ENCODE measurements around the gene QKI.

Gene QKI

GRCh38 chr6:163483107-163483506 is 68.6 kb downstream of the QKI start:
- no peak overlapping the region for H3K4me3 ChIP-seq (ENCODE audit: low read depth, low read length)
- no peak for TF ChIP-seq CTCF (IDR thresholded peaks at IDR 0.05; ENCODE audit: borderline replicate concordance, insufficient read depth, low read depth, low read length)

GRCh38 chr6:163485388-163485851 is 70.9 kb downstream of the QKI start:
- no peak for TF ChIP-seq CTCF (IDR thresholded peaks at IDR 0.05; ENCODE audit: borderline replicate concordance, insufficient read depth, low read depth, low read length)

GRCh38 chr6:163486821-163487220 is 72.3 kb downstream of the QKI start:
- no peak for TF ChIP-seq CTCF (IDR thresholded peaks at IDR 0.05; ENCODE audit: borderline replicate concordance, insufficient read depth, low read depth, low read length)
- no peak overlapping the region for H3K4me3 ChIP-seq (ENCODE audit: low read depth, low read length)

More at GRCh38 chr6:163485388-163485851, 70.9 kb downstream of the QKI start:
- no peak overlapping the region for H3K4me3 ChIP-seq (ENCODE audit: low read depth, low read length)

GRCh38 chr6:163487606-163488005 is 73.1 kb downstream of the QKI start:
- H3K4me3 ChIP-seq (ENCODE audit: low read depth, low read length) = no peak overlapping the region
- TF ChIP-seq CTCF (IDR thresholded peaks at IDR 0.05; ENCODE audit: borderline replicate concordance, insufficient read depth, low read depth, low read length) = no peak

GRCh38 chr6:163489584-163489983 is 75.1 kb downstream of the QKI start:
- TF ChIP-seq CTCF (IDR thresholded peaks at IDR 0.05; ENCODE audit: borderline replicate concordance, insufficient read depth, low read depth, low read length) = no peak

GRCh38 chr6:163490826-163491577 is 76.5 kb downstream of the QKI start:
- no peak overlapping the region for H3K4me3 ChIP-seq (ENCODE audit: low read depth, low read length)
- no peak for TF ChIP-seq CTCF (IDR thresholded peaks at IDR 0.05; ENCODE audit: borderline replicate concordance, insufficient read depth, low read depth, low read length)

More at GRCh38 chr6:163489584-163489983, 75.1 kb downstream of the QKI start:
- no peak overlapping the region for H3K4me3 ChIP-seq (ENCODE audit: low read depth, low read length)

GRCh38 chr6:163491737-163492300 is 77.3 kb downstream of the QKI start:
- no peak overlapping the region for H3K4me3 ChIP-seq (ENCODE audit: low read depth, low read length)
- no peak for TF ChIP-seq CTCF (IDR thresholded peaks at IDR 0.05; ENCODE audit: borderline replicate concordance, insufficient read depth, low read depth, low read length)
